Natural killer cell (primary cell): ENCODE data around the gene UNC5B. TPM values are rescaled to one million over a fixed set of nuclear protein-coding genes. Genes with fewer than 3 reads are reported as not detected.

Experiments
- ATAC-seq, 3 donors: fragments of 150-1000 bp in 2 of 3; fragments of 200-7000 bp in 1 of 3; cut with Tn5 transposase; 1 replicate in 1 of 3; 2 replicates in 2 of 3; pipeline ENCODE4 v1.10.0; 2021; ENCODE audit warnings: mild to moderate bottlenecking in 2 of 3, moderate library complexity in 2 of 3
- DNase-seq, 2 donors: peaks; one replicate each; pipeline versions ENCODE4 v3.0.0 to v3.0.0-alpha.2; 2013 to 2021; ENCODE audit warnings: mixed read lengths in 1 of 2
- H3K27ac ChIP-seq: one replicate; pipeline ENCODE4 v1.5.1; 2013; ENCODE audit warnings: mild to moderate bottlenecking, low read length
- H3K27me3 ChIP-seq: one replicate; pipeline ENCODE4 v1.6.1; 2013; ENCODE audit warnings: low read length; ENCODE audit not compliant: control insufficient read depth, insufficient read depth
- H3K36me3 ChIP-seq: one replicate; pipeline ENCODE4 v1.6.1; 2013; ENCODE audit warnings: low read length; ENCODE audit not compliant: control insufficient read depth, insufficient read depth
- H3K4me1 ChIP-seq: one replicate; pipeline ENCODE4 v1.6.1; 2013; ENCODE audit warnings: low read length; ENCODE audit not compliant: control insufficient read depth, insufficient read depth
- H3K4me3 ChIP-seq: one replicate; pipeline ENCODE4 v1.5.1; 2013; ENCODE audit warnings: low read length
- H3K9me3 ChIP-seq: one replicate; pipeline ENCODE4 v1.6.1; 2013; ENCODE audit warnings: low read length; ENCODE audit not compliant: control insufficient read depth, insufficient read depth
- H3K27ac Mint-ChIP-seq, 2 donors: one replicate each; pipeline ENCODE4 v1.8.0; 2022; ENCODE audit warnings: mild to moderate bottlenecking in 2 of 2, mixed read lengths in 2 of 2, moderate library complexity in 1 of 2
- H3K27me3 Mint-ChIP-seq, 2 donors: one replicate each; pipeline ENCODE4 v1.8.0; 2022; ENCODE audit warnings: low read depth in 2 of 2, mixed read lengths in 2 of 2
- H3K36me3 Mint-ChIP-seq: one replicate; pipeline ENCODE4 v1.8.0; 2022; ENCODE audit warnings: mixed read lengths
- H3K4me1 Mint-ChIP-seq, 2 donors: one replicate each; pipeline ENCODE4 v1.8.0; 2022; ENCODE audit warnings: mixed read lengths in 2 of 2
- H3K4me3 Mint-ChIP-seq: one replicate; pipeline ENCODE4 v1.8.0; 2022; ENCODE audit warnings: mild to moderate bottlenecking, moderate library complexity, mixed read lengths
- H3K9me3 Mint-ChIP-seq, 2 donors: one replicate each; pipeline ENCODE4 v1.8.0; 2022; ENCODE audit warnings: mixed read lengths in 2 of 2
- CTCF ChIP-seq: fragments of 200-600 bp; IDR thresholded peaks from one replicate; pipeline ENCODE4 v1.8.0; 2022; ENCODE audit warnings: antibody characterized with exemption
- WGBS: methylation state at CpG from one replicate; pipeline ENCODE4 v1.1.7; 2013; ENCODE audit warnings: missing lambda C conversion rate; ENCODE audit not compliant: insufficient coverage; 5-methylcytosine and 5-hydroxymethylcytosine counted together
- intact Hi-C: fragments of 100-400 bp; cut with micrococcal nuclease; formaldehyde crosslinking; loops from one replicate; pipeline ENCODE4 v1.14.2; 2022
- total RNA-seq, 4 donors: library from RNA; stranded (reverse); fragments of 120-200 nt in 1 of 4; gene quantifications; one replicate each; pipeline versions ENCODE4 v1.2.3 to v1.2.4, GENCODE V29; 2013 to 2022

The UNC5B gene
- total RNA-seq, 3 donors from 2014 or later (not counting 1 experiment from before 2014, with no cell fraction given), result 0.09 to 0.65 (median 0.09) TPM

- no peaks in the 10 kb centered on the region for H3K9me3 ChIP-seq
- Mint-ChIP-seq H3K27me3 (peaks cover 0 to 2% of the 10 kb centered on the region in 2 donors), H3K27ac (no peak overlapping the region), H3K4me1 (no peaks in the 10 kb centered on the region), H3K36me3 (no peaks in the 10 kb centered on the region), H3K4me3 (no peak overlapping the region), H3K9me3 (no peaks in the 10 kb centered on the region)
- H3K4me3 ChIP-seq, result no peak overlapping the region
- no peaks in the 10 kb centered on the region for H3K4me1 ChIP-seq
- no peaks in the 10 kb centered on the region for H3K36me3 ChIP-seq
- WGBS, result 84% methylated on average over 18 of the region's 18 CpGs
- no peak for TF ChIP-seq CTCF
- intact Hi-C loops, result no loop called here
- DNase-seq (no peak), ATAC-seq (no peak)
- H3K27me3 ChIP-seq, result no peaks in the 10 kb centered on the region
- no peak overlapping the region for H3K27ac ChIP-seq
Observed at GRCh38 chr10:71266147-71266917, 54.0 kb downstream of the UNC5B start.

- WGBS, result 87% methylated on average over 8 of the region's 8 CpGs
- no peaks in the 10 kb centered on the region for H3K36me3 Mint-ChIP-seq
- no peaks in the 10 kb centered on the region for H3K9me3 Mint-ChIP-seq
- ATAC-seq, result no peak
- no peak for TF ChIP-seq CTCF
- Histone ChIP-seq H3K9me3 (no peaks in the 10 kb centered on the region), H3K36me3 (no peaks in the 10 kb centered on the region), H3K4me1 (no peaks in the 10 kb centered on the region), H3K27ac (no peak overlapping the region), H3K27me3 (no peaks in the 10 kb centered on the region), H3K4me3 (no peak overlapping the region)
- no peak for DNase-seq
- H3K4me1 Mint-ChIP-seq, result peaks cover 0 to 5% of the 10 kb centered on the region in 2 donors
- H3K4me3 Mint-ChIP-seq, result no peak overlapping the region
- H3K27ac Mint-ChIP-seq, result no peak overlapping the region
- H3K27me3 Mint-ChIP-seq, result peaks cover 0 to 2% of the 10 kb centered on the region in 2 donors
- intact Hi-C loops, result no loop called here
Observed at GRCh38 chr10:71266918-71267442, 54.6 kb downstream of the UNC5B start.

- peaks cover 0 to 5% of the 10 kb centered on the region in 2 donors for H3K4me1 Mint-ChIP-seq
- no peak overlapping the region for H3K4me3 Mint-ChIP-seq
- DNase-seq, result no peak
- H3K36me3 Mint-ChIP-seq, result no peaks in the 10 kb centered on the region
- ATAC-seq, result no peak
- no peaks in the 10 kb centered on the region for H3K9me3 Mint-ChIP-seq
- Histone ChIP-seq H3K36me3 (no peaks in the 10 kb centered on the region), H3K4me1 (no peaks in the 10 kb centered on the region), H3K27ac (no peak overlapping the region), H3K9me3 (no peaks in the 10 kb centered on the region), H3K4me3 (no peak overlapping the region), H3K27me3 (no peaks in the 10 kb centered on the region)
- H3K27ac Mint-ChIP-seq, result no peak overlapping the region
- H3K27me3 Mint-ChIP-seq, result peaks cover 0 to 2% of the 10 kb centered on the region in 2 donors
- 85% methylated on average over 5 of the region's 5 CpGs for WGBS
- intact Hi-C loops, result no loop called here
- no peak for TF ChIP-seq CTCF
Observed at GRCh38 chr10:71267508-71268240, 55.3 kb downstream of the UNC5B start.
